ENCODE results near the gene EIPR1.

EIPR1 gene

DNA sequence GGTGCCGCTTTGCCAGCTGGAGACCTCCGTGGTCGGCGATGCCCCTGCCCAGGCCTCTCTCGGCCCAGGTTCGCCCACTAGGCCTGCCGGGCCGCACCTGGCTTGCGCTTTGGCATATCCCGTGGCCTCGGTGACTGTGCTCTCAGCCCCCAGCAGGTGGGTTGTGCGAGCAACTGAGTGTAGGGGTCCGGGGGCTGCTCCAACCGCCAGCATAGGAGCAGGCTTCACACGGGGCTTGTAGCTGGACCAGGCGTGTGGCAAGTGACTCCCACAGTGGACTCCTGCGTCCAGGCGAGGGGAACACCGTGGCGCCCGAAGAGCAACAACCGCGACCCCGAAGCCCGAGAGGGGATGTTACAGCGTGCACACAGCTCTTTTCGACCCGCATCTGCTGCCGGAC is 11.6 kb upstream of the EIPR1 start:
- TF ChIP-seq, protein P1, sequence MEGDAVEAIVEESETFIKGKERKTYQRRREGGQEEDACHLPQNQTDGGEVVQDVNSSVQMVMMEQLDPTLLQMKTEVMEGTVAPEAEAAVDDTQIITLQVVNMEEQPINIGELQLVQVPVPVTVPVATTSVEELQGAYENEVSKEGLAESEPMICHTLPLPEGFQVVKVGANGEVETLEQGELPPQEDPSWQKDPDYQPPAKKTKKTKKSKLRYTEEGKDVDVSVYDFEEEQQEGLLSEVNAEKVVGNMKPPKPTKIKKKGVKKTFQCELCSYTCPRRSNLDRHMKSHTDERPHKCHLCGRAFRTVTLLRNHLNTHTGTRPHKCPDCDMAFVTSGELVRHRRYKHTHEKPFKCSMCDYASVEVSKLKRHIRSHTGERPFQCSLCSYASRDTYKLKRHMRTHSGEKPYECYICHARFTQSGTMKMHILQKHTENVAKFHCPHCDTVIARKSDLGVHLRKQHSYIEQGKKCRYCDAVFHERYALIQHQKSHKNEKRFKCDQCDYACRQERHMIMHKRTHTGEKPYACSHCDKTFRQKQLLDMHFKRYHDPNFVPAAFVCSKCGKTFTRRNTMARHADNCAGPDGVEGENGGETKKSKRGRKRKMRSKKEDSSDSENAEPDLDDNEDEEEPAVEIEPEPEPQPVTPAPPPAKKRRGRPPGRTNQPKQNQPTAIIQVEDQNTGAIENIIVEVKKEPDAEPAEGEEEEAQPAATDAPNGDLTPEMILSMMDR (conservative IDR thresholded peaks at IDR 0.05; ENCODE audit: low read depth, low read length), result no peak
- H3K4me3 ChIP-seq (ENCODE audit: low read length), result no peak overlapping the region
- DNase-seq (ENCODE audit: low read depth), result no peak

DNA sequence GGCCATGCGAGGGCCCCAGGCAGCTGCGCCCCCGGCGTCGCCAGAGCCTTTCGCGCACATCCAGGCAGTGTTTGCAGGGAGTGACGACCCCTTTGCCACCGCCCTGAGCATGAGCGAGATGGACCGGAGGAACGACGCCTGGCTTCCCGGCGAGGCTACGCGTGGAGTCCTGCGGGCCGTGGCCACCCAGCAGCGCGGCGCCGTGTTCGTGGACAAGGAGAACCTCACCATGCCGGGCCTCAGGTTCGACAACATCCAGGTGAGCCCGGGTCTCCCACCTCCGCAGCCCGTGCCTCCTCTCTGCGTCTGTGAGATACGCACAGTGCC is 10.8 kb upstream of the EIPR1 start:
- no peak for DNase-seq (ENCODE audit: low read depth)
- H3K4me3 ChIP-seq (ENCODE audit: low read length), result no peak overlapping the region
- TF ChIP-seq, protein P1 (conservative IDR thresholded peaks at IDR 0.05; ENCODE audit: low read depth, low read length), result no peak

DNA sequence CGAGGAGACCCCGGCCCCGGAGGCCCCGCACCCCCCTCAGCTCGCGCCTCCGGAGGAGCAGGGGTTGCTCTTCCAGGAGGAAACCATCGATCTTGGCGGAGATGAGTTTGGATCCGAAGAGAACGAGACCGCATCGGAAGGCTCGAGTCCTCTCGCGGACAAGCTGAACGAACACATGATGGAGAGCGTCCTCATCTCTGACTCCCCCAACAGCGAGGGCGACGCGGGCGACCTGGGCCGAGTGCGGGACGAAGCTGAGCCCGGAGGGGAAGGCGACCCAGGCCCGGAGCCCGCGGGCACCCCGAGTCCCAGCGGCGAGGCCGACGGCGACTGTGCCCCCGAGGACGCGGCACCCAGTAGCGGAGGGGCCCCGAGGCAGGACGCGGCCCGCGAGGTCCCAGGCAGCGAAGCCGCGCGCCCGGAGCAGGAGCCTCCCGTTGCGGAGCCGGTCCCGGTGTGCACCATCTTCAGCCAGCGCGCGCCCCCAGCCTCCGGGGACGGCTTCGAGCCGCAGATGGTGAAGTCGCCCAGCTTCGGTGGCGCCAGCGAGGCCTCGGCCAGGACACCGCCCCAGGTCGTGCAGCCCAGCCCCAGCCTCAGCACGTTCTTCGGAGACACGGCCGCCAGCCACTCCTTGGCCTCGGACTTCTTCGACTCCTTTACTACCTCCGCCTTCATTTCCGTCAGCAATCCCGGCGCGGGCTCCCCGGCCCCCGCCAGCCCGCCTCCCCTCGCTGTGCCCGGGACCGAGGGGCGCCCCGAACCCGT is 10.2 kb upstream of the EIPR1 start:
- TF ChIP-seq, protein P1 (conservative IDR thresholded peaks at IDR 0.05; ENCODE audit: low read depth, low read length), result no peak
- DNase-seq (ENCODE audit: low read depth), result no peak
- no peak overlapping the region for H3K4me3 ChIP-seq (ENCODE audit: low read length)

DNA sequence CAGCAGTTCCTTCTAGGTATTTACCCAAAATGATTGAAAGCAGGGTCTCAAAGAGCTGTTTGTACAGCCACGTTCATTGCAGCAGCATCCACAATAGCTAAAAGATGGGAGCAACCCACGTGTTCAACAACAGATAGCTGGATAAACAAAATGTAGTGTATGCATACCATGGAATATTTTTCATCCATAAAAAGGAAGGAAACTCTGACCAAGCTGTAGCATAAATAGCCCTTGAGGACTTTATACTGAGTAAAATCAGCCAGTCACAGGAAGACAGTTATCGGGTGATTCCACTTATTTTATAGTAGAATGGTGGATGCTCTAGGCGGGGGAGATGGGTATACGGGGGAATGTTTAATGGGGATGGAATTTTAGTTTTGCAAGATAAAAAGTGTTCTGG is 9.4 kb upstream of the EIPR1 start:
- DNase-seq (ENCODE audit: low read depth), result no peak
- TF ChIP-seq, protein P1 (conservative IDR thresholded peaks at IDR 0.05; ENCODE audit: low read depth, low read length), result no peak
- no peak overlapping the region for H3K4me3 ChIP-seq (ENCODE audit: low read length)

DNA sequence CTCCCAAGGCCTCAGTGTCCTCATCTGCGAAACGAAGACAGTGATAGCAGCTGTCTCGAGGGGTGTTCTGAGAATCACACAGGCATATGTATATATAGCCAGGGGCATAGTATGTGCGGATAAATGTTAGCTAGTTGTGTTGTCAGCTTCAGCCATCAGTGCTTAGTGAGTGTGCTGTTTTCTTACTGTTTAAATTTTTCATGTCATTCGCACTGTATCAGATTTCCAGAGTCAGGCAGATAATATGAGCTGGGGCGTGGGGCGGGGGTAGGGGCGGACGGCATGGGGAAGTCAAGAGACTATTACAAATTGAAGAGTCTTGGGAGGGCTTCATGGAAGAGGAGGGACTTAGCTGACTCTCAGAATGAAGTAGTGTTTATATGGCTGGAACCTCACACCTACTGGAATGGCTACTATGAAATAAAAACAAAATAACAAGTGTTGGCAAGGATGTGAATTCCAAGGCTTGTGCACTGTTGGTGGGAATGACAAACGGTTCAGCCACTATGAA is 8.9 kb upstream of the EIPR1 start:
- no peak for DNase-seq (ENCODE audit: low read depth)
- no peak overlapping the region for H3K4me3 ChIP-seq (ENCODE audit: low read length)
- TF ChIP-seq, protein P1 (conservative IDR thresholded peaks at IDR 0.05; ENCODE audit: low read depth, low read length), result no peak

DNA sequence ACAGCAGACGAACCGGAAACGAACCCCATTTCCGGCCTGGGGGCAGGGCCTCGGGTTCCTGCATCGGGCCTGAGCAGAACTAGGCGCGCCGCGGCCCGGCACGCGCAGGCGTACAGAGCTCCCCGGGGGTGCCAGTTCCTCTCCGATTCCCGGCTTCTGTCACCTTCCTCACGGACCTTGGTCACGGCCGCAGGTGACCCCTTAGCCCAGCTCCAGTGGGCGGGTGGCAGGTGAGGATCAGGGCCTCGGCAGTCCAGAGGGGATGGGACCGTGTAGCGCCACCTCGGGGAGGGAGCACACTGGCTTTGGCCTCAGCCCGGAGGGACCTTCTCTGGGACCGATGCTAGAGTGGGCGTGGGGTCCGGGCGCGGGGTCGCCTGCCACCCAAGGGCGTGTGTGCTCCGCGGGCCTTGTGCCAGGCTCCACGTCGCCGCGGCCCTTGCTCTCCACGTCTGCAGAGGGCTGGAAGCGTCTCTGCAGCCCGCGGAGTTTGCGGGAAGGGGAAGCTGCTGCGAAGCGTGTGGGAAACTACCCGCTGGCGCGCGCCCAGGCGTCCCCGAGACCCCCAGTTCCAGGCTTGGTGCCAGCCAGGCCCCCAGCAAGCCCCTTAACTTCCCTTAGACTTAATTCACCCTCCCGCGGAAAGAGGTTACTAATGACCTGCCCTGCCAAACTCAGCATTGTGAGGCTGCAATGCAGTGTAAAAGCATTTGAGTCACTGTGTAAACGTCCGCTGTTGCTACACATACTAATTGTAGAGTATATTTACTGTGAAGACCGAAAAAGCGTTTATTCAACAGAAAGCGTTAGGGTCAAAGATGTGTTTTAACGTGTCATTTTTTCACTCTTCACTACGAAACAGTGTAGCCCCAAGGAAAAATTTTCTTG is 2.3 kb upstream of the EIPR1 start, which contains the start of gene TRAPPC12:
Gene TRAPPC12, plus strand, starts transcription at position 48 of the 888 bp plus-strand sequence. CDS start 7,930 bp downstream, outside the sequence.
- peak; percentile 55 for DNase-seq (ENCODE audit: low read depth)
- peak within 1 kb of the TSS; percentile 90 for H3K4me3 ChIP-seq (ENCODE audit: low read length)
- TF ChIP-seq, protein P1 (conservative IDR thresholded peaks at IDR 0.05; ENCODE audit: low read depth, low read length), result peak; percentile 53

All from retinal pigment epithelial cell (primary cell).